ENCODE data around the gene ZNRF2. TPM values are rescaled to one million over a fixed set of nuclear protein-coding genes. Genes with fewer than 3 reads are reported as not detected.

ZNRF2 gene
- total RNA-seq, 1 donor from 2014 or later, result 12.5 TPM

DNA sequence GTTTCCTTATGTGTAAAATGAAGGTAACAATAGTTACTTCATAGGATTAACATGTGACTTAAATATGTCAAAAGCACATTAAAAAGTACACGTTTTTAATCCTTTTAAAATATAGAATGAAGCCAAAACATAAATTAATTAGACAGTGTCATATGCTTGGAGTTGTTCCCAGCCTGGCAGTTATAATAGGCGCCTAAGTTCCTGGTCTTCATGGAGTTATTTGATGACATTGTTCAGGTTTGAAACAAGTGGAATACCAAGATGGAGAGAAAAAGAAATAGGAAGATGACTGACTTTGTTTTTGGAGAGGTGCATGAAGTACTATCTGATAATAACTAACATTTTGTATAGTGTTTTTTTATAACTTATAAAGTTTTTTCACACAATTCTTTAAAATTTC, 67.3 kb downstream of the ZNRF2 start:
- H3K4me1 Mint-ChIP-seq, result peaks cover 45% of the 10 kb centered on the region
- DNase-seq (ENCODE audit: low spot score in 2 of 2, unreplicated experiment in 2 of 2), result no peak
- TF ChIP-seq, protein P1, sequence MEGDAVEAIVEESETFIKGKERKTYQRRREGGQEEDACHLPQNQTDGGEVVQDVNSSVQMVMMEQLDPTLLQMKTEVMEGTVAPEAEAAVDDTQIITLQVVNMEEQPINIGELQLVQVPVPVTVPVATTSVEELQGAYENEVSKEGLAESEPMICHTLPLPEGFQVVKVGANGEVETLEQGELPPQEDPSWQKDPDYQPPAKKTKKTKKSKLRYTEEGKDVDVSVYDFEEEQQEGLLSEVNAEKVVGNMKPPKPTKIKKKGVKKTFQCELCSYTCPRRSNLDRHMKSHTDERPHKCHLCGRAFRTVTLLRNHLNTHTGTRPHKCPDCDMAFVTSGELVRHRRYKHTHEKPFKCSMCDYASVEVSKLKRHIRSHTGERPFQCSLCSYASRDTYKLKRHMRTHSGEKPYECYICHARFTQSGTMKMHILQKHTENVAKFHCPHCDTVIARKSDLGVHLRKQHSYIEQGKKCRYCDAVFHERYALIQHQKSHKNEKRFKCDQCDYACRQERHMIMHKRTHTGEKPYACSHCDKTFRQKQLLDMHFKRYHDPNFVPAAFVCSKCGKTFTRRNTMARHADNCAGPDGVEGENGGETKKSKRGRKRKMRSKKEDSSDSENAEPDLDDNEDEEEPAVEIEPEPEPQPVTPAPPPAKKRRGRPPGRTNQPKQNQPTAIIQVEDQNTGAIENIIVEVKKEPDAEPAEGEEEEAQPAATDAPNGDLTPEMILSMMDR (IDR thresholded peaks at IDR 0.05; ENCODE audit: unreplicated experiment), result no peak

DNA sequence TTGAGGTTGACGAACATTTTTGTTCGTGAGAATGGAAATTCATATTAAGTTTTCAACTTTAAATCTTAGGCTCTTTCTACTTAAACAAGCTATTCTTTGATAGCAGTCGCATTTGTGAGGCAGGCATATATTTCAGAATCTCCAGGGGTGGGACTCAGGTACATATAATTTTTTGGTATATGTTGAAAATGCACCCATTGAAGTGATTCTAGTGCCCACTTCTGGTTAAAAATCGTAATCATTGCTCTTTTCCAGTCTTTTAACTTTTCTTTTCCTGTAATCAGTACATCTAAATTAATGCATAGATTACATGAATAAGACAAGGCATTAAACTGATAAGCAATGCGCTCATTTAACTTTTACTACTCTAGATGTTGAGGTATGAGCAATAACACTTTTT, 67.8 kb downstream of the ZNRF2 start:
- no peak overlapping the region for H3K27ac Mint-ChIP-seq
- no peaks in the 10 kb centered on the region for H3K27me3 Mint-ChIP-seq (ENCODE audit: low read depth)
- H3K4me3 Mint-ChIP-seq, result no peak overlapping the region
- no peaks in the 10 kb centered on the region for H3K9me3 Mint-ChIP-seq
- H3K4me1 Mint-ChIP-seq, result peaks cover 45% of the 10 kb centered on the region
- DNase-seq (ENCODE audit: low spot score in 2 of 2, unreplicated experiment in 2 of 2), result no peak
- TF ChIP-seq, protein P1 (IDR thresholded peaks at IDR 0.05; ENCODE audit: unreplicated experiment), result no peak
- H3K36me3 Mint-ChIP-seq, result peaks cover 4% of the 10 kb centered on the region

More for the DNA sequence above, 67.3 kb downstream of the ZNRF2 start:
- no peaks in the 10 kb centered on the region for H3K36me3 Mint-ChIP-seq
- H3K27ac Mint-ChIP-seq, result peak overlapping the region; percentile 21
- no peaks in the 10 kb centered on the region for H3K27me3 Mint-ChIP-seq (ENCODE audit: low read depth)
- peaks cover 3% of the 10 kb centered on the region for H3K9me3 Mint-ChIP-seq
- no peak overlapping the region for H3K4me3 Mint-ChIP-seq

DNA sequence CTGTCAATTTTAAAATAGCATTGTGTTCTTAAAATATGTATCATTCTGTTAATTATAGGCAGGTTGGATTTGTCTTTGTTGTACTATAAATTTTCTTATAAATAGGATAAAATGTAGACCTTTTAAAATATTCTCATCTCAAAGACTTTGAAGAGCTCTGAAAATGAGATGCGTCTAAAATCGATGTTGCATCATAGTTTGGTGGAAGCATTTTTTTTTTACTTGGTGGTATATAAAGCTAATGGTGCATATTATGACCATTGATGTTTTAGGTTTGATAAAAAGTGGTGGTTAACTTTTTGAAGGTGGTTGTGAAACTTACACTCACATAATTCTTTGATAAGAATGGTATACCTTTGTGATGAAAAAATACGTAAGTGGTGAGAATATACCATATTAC, 69.1 kb downstream of the ZNRF2 start:
- no peaks in the 10 kb centered on the region for H3K9me3 Mint-ChIP-seq
- H3K36me3 Mint-ChIP-seq, result peaks cover 8% of the 10 kb centered on the region
- H3K27me3 Mint-ChIP-seq (ENCODE audit: low read depth), result no peaks in the 10 kb centered on the region
- H3K4me1 Mint-ChIP-seq, result peaks cover 40% of the 10 kb centered on the region
- TF ChIP-seq, protein P1 (IDR thresholded peaks at IDR 0.05; ENCODE audit: unreplicated experiment), result no peak
- DNase-seq (ENCODE audit: low spot score in 2 of 2, unreplicated experiment in 2 of 2), result no peak
- no peak overlapping the region for H3K27ac Mint-ChIP-seq
- no peak overlapping the region for H3K4me3 Mint-ChIP-seq

DNA sequence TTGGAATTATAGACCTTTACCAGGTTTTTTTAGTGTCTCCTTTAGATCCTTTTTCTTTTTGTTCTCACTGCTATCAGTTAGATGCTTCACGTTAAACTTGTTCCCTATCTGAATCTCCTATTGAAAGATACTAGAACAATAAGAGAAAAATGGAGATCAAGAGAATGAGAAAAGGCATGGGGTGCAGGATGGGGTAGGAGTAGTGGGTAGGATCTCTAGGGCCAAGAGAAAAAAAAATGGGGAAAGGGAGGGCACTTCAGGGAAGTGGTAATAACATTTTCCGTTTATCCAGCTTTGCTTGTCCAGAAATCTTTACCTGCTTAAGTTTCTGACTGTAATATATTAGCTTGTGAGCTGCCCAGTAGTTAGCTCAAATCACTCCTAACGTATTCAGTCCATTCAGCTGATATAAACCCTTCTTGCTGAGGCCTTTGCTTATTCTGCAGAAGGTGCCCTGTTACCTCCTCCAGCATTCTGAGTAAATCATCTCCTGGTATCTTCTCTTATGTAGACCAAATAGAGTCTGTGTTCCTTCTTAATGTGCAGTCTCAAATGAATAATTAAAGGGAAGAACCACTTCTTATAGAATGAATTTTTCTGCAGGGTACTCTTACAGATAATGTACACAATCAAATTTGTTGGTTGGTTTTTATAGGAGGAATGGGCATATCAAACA, 69.7 kb downstream of the ZNRF2 start:
- no peaks in the 10 kb centered on the region for H3K9me3 Mint-ChIP-seq
- TF ChIP-seq, protein P1 (IDR thresholded peaks at IDR 0.05; ENCODE audit: unreplicated experiment), result no peak
- peak overlapping the region; percentile 37 for H3K27ac Mint-ChIP-seq
- peaks cover 8% of the 10 kb centered on the region for H3K36me3 Mint-ChIP-seq
- no peak overlapping the region for H3K4me3 Mint-ChIP-seq
- H3K27me3 Mint-ChIP-seq (ENCODE audit: low read depth), result no peaks in the 10 kb centered on the region
- DNase-seq (ENCODE audit: low spot score in 2 of 2, unreplicated experiment in 2 of 2), result no peak
- peaks cover 35% of the 10 kb centered on the region for H3K4me1 Mint-ChIP-seq

DNA sequence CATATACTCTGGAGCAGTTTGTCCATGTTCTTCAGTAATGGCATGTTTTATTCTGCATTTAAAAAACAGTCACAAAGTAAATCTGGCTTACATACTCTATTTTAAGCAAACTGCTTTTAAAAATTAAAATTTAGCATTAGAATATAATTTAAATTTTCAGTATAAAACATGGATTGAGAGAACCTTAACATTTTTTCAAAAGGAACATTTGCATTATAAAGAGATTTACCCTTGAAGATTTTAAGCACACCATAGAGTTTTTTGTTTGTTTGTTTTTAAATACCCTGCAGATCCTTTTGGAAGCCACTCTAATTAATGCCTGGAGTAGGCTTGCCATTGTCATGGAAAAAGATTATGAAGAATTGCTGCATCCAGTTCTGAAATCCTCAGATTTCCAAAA, 70.4 kb downstream of the ZNRF2 start:
- Mint-ChIP-seq H3K27me3 (ENCODE audit: low read depth) (no peaks in the 10 kb centered on the region), H3K9me3 (no peaks in the 10 kb centered on the region), H3K27ac (no peak overlapping the region), H3K36me3 (peaks cover 8% of the 10 kb centered on the region), H3K4me3 (no peak overlapping the region), H3K4me1 (peaks cover 29% of the 10 kb centered on the region)
- TF ChIP-seq, protein P1 (IDR thresholded peaks at IDR 0.05; ENCODE audit: unreplicated experiment), result no peak
- DNase-seq (ENCODE audit: low spot score in 2 of 2, unreplicated experiment in 2 of 2), result no peak
